Kidney (tissue), 14 donors: Measurements from ENCODE around the gene FCHO1. TPM values are rescaled to one million over a fixed set of nuclear protein-coding genes. Genes with fewer than 3 reads are reported as not detected.

ENCODE experiments used
- DNase-seq, 5 donors: peaks; one replicate each; pipeline ENCODE4 v3.0.0-alpha.2; 2013 to 2020
- FAIRE-seq: peaks from 2 replicates; lab custom pipeline; 2012; peaks lifted over from hg19 to GRCh38; lab: Jason Lieb, UNC
- H3K27ac ChIP-seq, 2 donors: one replicate each; pipeline ENCODE4 v1.7.0; 2013; ENCODE audit warnings: low read depth in 2 of 2, low read length in 2 of 2, inconsistent platforms in 1 of 2
- H3K27me3 ChIP-seq: one replicate; pipeline ENCODE4 v1.7.1; 2013; ENCODE audit warnings: low read length, inconsistent platforms; ENCODE audit not compliant: control insufficient read depth, insufficient read depth
- H3K36me3 ChIP-seq, 3 donors: one replicate each; pipeline versions ENCODE4 v1.7.0 to v1.7.1; 2013; ENCODE audit warnings: low read length in 3 of 3, control low read depth in 1 of 3, inconsistent platforms in 1 of 3; ENCODE audit not compliant: insufficient read depth in 3 of 3, control insufficient read depth in 2 of 3
- H3K4me1 ChIP-seq, 3 donors: one replicate each; pipeline versions ENCODE4 v1.7.0 to v1.7.1; 2013; ENCODE audit warnings: low read length in 3 of 3, inconsistent platforms in 1 of 3, low read depth in 1 of 3; ENCODE audit not compliant: control insufficient read depth in 2 of 3, insufficient read depth in 2 of 3
- H3K4me3 ChIP-seq, 3 donors: one replicate each; pipeline versions ENCODE4 v1.7.0 to v1.8.1; 2013; ENCODE audit warnings: low read length in 3 of 3, control low read depth in 1 of 3, inconsistent platforms in 1 of 3
- H3K9ac ChIP-seq, 3 donors: one replicate each; pipeline versions ENCODE4 v1.7.0 to v1.7.1; 2013; ENCODE audit warnings: low read length in 3 of 3, control low read depth in 1 of 3, inconsistent platforms in 1 of 3
- H3K9me3 ChIP-seq, 3 donors: one replicate each; pipeline versions ENCODE4 v1.7.0 to v1.7.1; 2013; ENCODE audit warnings: low read length in 3 of 3, control low read depth in 1 of 3, inconsistent platforms in 1 of 3; ENCODE audit not compliant: control insufficient read depth in 2 of 3, insufficient read depth in 1 of 3
- CTCF ChIP-seq: IDR thresholded peaks from 3 replicates; pipeline ENCODE4 v1.5.1; 2012; ENCODE audit warnings: mild to moderate bottlenecking, moderate library complexity, borderline replicate concordance; ENCODE audit not compliant: insufficient read depth; ENCODE audit errors: extremely low read depth
- intact Hi-C: fragments of 100-400 bp; cut with DNase I; formaldehyde crosslinking; loops from one replicate; pipeline ENCODE4 v1.11.1; 2022
- polyA plus RNA-seq: library from polyadenylated mRNA; stranded (reverse); fragments of 350-450 nt; fragmentation: Illumina TruSeq; extraction: RNeasy Lipid Tissue Mini Kit (QIAGEN cat#74804); gene quantifications from one replicate; pipeline ENCODE4 v1.2.3, GENCODE V29; 2014; ENCODE audit warnings: low read depth, low replicate concordance; ENCODE audit not compliant: insufficient read depth
- total RNA-seq: library from RNA; stranded (reverse); fragmentation: NEBNext Ultra II Directional; extraction: Animal tissue kit (Norgen Biotek cat#: 25700); gene quantifications from one replicate; pipeline ENCODE4 v1.2.1, GENCODE V29; 2021
- donor health status: control.
- donor health status: control.
- donor health status: control.
- donor health status: control.
- donor health status: control.
- donor health status: DM: yes; HTN: yes; CAD: no.
- donor health status: Normal renal cell carcinoma (clear cell type).

The FCHO1 gene
- total and polyA plus RNA-seq, 2 donors from 2014 or later, result 0.52 to 5.9 TPM

GRCh38 chr19:17829855-17830566 is 78.7 kb downstream of the FCHO1 start:
- Histone ChIP-seq H3K27me3 (no peaks in the 10 kb centered on the region), H3K4me1 (no peaks in the 10 kb centered on the region), H3K9ac (no peak overlapping the region), H3K4me3 (peak overlapping the region in 1 of 3 donors; percentile 49), H3K27ac (peak overlapping the region in 1 of 2 donors; percentile 28), H3K9me3 (no peaks in the 10 kb centered on the region), H3K36me3 (no peaks in the 10 kb centered on the region)
- no peak for FAIRE-seq
- DNase-seq, result peak; percentile 60 to 89 (median 70)
- TF ChIP-seq CTCF, result no peak
- intact Hi-C loops, result no loop called here

GRCh38 chr19:17830567-17831418 is 79.5 kb downstream of the FCHO1 start:
- Histone ChIP-seq H3K9me3 (no peaks in the 10 kb centered on the region), H3K9ac (no peak overlapping the region), H3K4me3 (peak overlapping the region in 1 of 3 donors; percentile 49), H3K36me3 (no peaks in the 10 kb centered on the region), H3K27ac (peak overlapping the region in 1 of 2 donors; percentile 28), H3K27me3 (no peaks in the 10 kb centered on the region), H3K4me1 (no peaks in the 10 kb centered on the region)
- DNase-seq, result peak; percentile 87 to 95 (median 94)
- no peak for TF ChIP-seq CTCF
- FAIRE-seq, result no peak
- intact Hi-C loops, result no loop called here

- Histone ChIP-seq H3K9me3 (no peaks in the 10 kb centered on the region), H3K4me1 (no peaks in the 10 kb centered on the region), H3K27me3 (no peaks in the 10 kb centered on the region), H3K27ac (no peak overlapping the region), H3K9ac (no peak overlapping the region), H3K4me3 (no peak overlapping the region), H3K36me3 (no peaks in the 10 kb centered on the region)
- no peak for TF ChIP-seq CTCF
- DNase-seq (peak in 2 of 5 donors; percentile 16 to 80), FAIRE-seq (no peak)
- intact Hi-C loops, result no loop called here
These were observed 80.2 kb downstream of the FCHO1 start for GRCh38 chr19:17831419-17831888.
